Stimulated activated CD8-positive, alpha-beta memory T cell treated with anti-CD3 and anti-CD28 coated beads, Interleukin-2, amount 100 ng/mL, for 1 hour (primary cell): ENCODE data around the gene DUSP5.
"Not testable (repeated sequence)": the region's sequence is repeated elsewhere in the genome, so short reads cannot be mapped to it uniquely, and the experiment has no call there.

Experiments
- DNase-seq, 2 donors: peaks; one replicate each; pipeline ENCODE4 v3.0.0-alpha.2; 2020; ENCODE audit warnings: low read depth in 2 of 2

The DUSP5 gene

DNA sequence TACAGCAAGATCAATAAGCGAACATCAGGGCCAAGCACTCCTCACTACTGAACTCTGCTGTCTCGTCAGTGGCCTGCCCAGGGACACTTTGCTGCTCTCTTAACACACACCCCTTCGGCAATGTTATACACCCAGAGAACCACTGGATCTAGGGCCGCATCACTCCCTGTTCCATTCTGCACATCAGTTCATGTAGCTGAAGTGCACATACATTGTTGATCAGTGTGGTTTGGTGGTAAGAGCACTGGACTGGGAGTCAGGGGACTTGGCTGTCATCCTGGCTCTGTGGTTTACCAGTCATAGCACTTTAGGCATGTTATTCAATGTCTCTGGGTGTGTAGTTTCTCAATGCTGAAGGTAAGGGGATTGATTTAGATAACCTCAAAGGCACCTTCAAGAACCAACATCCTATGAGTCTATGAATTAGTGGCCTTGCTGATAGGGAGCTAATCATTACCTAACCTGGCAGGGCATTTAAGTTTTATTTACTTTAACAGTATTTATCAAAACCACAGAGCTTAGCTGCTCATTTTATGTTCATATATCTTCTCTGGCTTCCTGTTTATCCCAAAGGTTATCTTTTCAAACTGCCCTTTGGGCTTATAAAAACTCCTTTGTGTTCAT is 24.8 kb downstream of the DUSP5 start:
- DNase-seq: no peak

DNA sequence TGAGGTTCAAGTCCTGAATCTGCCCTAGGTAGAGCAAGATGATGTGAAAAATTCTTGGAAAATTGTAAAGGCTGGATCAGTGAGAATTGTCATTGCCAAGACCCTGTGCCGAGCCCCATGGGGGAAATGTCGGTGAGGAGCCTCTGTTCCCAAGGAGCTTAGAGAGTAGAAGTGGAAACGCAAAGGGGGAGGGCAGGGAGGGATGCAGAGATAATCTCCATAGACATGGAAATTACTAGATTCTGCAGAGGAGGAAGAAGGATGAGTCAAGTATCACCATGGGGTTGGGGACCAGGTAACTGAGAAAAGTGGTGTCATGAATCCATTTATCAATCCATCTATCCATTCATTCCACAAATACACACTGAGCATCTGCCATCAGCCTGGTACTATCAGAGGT is 26.0 kb downstream of the DUSP5 start:
- no peak for DNase-seq

DNA sequence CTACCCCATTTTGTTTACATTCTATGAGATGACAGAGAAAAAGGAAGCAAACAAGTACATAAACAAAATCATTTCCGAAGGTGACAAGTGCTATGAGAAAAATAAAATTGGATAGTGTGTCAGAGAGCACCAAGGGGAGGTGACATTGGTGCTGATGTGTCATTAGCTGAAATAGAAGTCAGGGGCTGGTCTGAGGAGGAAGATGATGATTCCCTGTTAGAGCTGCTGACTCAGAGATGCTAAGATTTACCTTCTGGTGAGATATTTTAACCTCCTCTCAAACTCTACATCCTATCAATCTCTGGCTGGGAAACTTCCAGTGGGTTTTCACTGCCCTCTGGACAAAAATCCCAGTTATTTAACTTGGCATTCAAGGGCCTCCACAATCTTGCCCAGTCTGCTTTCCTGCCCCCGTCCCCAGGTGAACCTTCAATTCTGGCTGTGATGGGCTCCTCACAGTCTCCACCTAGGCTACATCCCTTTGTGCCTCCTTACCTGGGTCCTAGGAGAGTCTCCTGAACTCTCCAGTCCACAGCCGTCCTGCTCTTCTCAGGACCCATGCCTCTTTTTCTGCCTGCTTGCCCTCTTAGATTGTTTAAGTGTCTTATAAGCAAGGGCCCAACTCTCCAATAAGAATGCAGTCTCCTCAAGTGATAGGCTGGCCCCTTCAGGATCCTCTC is 26.6 kb downstream of the DUSP5 start:
- DNase-seq: no peak

GRCh38 chr10:110524859-110525232 is 27.1 kb downstream of the DUSP5 start:
- no peak for DNase-seq

DNA sequence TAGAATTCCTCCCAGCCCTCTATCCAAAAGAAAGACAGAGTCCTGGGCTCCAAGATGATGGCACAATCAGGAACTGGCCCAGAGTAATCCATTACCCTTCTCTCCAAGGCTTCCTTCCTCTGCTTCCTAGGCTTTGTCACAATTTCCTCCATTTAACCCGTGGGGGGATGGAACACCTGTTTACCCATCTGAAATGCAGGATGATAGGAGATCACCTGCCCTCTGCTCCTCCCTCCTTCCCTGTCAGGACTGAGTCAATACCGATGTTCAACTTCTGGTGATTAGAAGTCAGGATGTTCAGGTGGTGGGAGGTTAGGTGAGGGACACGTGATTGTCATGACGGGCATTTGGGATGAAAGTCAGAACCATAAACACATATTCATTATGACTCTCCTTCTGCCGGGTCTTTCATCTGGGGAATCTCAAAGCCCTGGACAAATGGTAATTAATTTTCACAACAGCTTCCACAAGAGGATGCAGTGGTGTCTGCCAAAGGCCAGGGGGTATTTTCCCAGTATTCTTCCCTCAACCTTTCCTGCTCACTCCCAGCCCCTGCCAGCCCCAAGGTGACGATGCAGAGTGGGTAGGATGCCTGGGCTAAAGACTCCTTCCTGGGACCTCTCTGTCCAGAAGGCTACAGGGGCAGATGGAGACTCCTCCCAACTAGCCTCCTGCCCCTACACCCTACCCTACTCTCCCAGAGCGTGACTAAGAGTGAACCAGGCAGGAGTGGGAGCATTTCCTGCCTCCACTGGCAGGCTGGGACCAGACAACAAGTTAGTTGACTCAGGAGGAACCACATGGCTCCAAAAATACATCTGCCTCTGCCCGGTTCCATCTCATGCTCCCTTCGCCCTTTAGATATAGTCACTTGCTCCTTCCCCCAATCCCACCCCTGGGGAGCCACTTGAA is 27.9 kb downstream of the DUSP5 start:
- DNase-seq: no peak

DNA sequence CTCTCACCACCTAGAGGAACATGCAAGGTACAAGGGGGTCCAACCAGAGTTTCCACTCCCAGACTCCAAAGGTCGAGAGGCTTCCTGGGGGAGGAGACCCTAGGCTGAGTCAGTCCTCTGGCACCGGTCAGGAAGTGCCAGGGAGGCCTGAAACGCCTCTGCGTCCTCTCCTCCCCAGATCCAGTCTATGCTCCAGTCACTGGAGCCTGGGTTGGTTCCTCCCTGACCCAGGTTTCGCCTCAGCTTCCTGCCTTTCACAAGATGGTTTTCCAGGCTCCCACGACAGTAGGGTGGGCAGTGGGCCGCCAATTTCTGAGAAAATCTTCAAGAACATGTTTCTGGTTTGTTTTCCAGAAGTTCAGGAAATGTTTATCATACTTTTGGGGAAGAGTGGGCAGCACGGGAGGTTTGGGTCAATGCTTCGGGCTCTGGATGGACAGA is 30.0 kb downstream of the DUSP5 start:
- no peak for DNase-seq

GRCh38 chr10:110528224-110528996 is 30.7 kb downstream of the DUSP5 start:
- no peak for DNase-seq

GRCh38 chr10:110528997-110529524 is 31.4 kb downstream of the DUSP5 start:
- not testable (repeated sequence) for DNase-seq

GRCh38 chr10:110529596-110530011 is 31.9 kb downstream of the DUSP5 start:
- no peak for DNase-seq

DNA sequence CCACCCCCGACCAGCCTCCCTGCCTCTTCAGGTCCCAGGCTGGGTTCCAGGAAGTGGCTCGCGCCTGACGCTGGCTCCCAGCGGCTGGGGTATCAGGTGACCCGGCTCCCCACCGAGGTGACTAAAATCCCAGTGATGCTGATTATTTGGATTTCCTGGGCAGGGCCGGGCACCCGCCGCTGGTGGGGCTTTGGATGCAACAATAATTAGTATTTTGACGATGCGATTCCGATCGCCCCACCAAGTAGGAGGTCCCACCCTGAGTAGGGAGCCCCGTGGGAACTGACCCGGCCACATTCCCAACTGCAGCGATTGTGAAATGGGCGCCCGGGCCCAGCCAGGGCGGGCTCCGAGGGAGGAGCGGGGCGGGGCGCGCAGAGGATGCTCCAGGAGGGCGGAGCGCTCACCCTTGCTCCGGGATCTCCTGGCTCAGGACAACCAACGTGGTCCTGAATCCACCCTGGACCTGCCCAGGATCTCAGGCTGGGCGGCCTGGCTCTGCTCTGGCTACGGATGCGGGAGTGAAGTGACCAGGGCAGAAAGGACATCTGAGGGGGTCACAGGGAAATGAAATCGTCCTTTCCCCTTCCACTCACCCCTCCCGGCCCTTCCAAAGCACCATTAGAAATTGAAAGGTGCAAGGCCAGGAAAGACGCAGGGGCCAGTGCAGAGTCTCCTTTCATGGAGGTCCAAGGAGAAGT is 32.6 kb downstream of the DUSP5 start:
- no peak for DNase-seq

GRCh38 chr10:110531687-110532086 is 34.0 kb downstream of the DUSP5 start:
- DNase-seq: no peak

GRCh38 chr10:110532628-110533027 is 34.9 kb downstream of the DUSP5 start:
- not testable (repeated sequence) for DNase-seq

DNA sequence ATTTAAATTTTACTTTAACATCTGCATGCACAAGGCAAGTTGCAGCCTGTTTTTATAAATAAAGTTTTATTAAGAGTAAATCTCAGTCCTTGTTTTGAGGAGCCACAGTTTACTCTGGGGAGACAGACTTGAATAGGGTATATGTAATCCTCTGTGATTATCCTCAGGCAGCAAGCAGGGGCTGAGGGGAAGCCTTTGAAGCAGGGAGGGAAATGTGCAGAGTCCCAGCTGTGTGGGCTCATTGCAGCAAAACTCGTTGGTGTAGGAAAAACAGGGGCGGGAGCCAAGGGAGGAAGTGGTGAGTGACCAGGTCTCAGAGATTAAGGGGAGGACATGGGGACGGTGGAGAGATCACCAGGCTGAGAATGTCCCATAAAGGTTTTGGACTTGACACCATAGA is 35.4 kb downstream of the DUSP5 start:
- DNase-seq: no peak

- DNase-seq: no peak
Observed at GRCh38 chr10:110534571-110534970, 36.9 kb downstream of the DUSP5 start.

- peak in 1 of 2 donors; percentile 38 for DNase-seq
Observed at GRCh38 chr10:110535958-110536891, 38.5 kb downstream of the DUSP5 start.

DNA sequence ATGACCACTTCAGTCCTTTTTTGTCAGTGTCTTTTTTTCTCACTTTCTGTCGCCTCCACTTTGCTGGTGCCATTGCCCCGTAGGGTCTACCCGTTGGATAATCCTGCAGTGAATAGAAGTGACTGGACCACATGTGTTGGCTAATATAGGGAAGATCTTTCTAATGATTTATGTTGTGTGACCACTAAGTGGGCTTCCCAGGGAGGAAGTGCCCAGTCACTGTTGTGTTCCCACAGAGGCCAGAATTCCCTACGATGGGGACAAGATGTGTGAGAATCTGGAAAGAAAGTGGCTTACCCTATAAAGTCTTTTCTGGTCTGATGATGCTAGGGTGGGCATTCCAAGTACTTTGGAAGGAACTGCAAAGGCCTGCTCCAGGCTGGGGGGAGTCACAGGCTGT is 41.4 kb downstream of the DUSP5 start:
- no peak for DNase-seq

DNA sequence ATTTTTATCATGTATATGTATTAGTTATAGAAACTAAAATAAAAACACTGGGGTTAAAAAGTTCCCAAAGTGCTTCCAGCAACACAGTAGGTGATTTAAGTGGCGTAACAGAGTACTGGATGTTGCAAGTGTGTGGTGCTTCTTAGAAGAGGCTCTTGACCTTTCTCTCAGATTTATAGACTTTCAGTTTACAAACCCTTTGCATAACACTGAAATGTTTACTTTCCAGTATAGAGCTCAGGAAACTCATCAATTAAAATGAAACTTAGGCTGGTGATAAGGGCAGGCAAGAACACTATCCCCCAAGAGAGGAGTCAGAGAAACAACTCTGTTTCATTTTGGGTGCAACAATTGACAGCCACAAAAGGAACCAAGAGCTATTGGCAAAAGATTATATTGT is 42.3 kb downstream of the DUSP5 start:
- no peak for DNase-seq

- DNase-seq: no peak
Observed at GRCh38 chr10:110544958-110545537, 47.3 kb downstream of the DUSP5 start.

GRCh38 chr10:110546077-110546476 is 48.4 kb downstream of the DUSP5 start:
- no peak for DNase-seq
